GM19099 (cell line): ENCODE measurements around the gene HPS4.

Source experiments
- POLR2A ChIP-seq: IDR thresholded peaks from 3 replicates; pipeline ENCODE4 v1.6.1; 2011; ENCODE audit warnings: low read depth; ENCODE audit not compliant: insufficient read length; ENCODE audit errors: extremely low read depth

Gene HPS4

DNA sequence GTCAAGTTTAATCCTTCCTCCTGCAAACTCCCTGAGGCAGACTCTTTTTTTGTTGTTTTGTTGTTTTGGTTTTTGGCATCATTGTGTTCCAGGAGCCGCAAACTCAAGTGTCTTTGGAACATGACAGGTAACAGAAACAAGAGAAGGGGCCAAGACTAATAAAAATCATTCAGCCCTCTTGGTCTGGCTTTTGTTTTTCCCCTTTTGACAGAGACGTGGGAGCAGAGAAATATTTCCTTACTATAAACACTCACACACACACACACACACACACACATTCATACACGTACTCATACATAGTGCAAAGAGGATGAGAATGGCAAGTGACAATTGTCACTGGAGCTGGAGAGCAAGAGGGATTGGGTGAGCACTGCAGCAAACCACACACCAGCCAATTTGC lies 65.0 kb downstream of the HPS4 start:
- TF ChIP-seq POLR2A = no peak

DNA sequence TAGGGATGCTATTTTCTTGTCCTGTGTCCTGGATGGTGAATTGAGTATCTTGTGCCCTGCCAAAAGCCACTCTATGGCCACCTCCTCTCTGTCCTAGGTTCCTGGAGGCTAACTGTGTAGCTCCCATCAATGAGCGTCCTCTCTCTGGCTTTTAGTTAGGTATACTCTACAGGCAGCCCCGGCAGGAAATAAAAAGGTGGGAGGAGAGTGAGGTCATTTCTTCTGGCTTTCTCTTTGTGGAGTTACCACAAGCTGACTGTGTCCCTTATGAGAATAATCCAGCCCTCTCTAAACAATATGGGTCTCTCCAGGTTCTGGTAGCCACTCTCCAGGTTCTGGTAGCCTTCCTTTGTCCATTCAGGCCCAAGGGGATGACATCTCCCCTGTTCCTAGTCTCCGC lies 66.2 kb downstream of the HPS4 start:
- no peak for TF ChIP-seq POLR2A

DNA sequence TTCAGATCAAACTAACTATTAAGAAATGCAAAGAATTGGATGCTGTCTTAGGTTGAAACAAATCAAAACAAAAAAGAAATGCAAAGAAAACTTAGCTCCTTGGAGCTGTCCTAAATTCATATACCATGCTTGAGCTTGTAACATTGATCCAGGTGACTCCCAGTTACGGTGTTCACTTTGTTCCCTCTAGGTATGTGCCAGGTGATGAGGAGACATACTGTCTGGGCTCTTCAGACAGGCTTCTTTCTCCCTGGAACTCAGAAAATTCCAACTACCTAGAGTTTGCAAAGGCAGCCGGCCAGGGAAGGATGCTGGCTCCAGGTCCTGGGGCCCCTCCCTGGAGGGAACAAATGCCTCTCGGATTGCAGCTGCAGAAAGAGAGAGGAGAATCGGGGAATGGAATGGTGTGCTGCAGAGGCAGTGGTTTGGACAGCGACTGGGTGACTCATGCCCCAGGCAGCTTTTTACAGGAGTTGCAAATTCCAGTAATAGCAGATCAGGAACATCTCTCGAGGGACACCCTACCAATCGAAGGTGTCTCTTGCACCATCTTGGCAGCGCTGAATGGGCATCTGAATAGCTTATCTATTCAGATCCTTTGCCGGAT lies 66.8 kb downstream of the HPS4 start:
- no peak for TF ChIP-seq POLR2A

DNA sequence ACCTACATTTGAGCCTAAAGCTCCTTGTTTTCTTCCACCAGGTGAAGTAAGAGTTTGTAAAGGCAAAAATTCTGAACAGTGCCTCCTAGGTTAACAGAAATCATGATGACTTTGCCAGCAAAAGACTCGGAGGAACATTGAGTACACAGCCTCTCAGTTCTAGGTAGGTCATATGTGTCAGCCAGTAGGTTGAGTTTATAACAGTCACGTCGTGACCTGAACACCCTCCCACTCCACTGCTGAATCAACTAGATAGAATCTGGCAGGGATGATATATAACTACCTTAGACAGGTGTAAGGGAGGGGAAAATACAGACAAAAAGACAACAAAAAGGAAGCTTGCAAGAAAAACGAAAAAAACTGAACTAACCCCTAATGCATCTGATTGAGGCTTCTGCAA lies 67.3 kb downstream of the HPS4 start:
- TF ChIP-seq POLR2A = no peak

DNA sequence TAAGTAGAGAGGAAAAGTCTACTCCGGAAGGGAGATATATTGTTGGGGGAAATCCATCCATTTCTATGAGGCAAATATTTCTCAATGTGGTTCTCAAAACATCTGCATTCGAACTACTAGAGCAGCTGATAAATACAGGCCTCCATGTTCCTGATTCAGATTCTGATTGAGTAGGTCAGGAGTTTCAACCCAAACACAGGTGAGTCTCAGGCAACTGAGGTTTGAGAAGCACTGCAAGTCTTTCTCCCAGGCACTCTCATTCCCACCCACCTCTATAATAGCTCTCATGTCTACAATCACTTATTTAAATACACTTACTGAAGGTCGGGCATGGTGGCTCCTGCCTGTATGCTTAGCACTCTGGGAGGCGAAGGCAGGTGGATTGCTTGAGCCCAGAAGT lies 69.2 kb downstream of the HPS4 start:
- TF ChIP-seq POLR2A = no peak

DNA sequence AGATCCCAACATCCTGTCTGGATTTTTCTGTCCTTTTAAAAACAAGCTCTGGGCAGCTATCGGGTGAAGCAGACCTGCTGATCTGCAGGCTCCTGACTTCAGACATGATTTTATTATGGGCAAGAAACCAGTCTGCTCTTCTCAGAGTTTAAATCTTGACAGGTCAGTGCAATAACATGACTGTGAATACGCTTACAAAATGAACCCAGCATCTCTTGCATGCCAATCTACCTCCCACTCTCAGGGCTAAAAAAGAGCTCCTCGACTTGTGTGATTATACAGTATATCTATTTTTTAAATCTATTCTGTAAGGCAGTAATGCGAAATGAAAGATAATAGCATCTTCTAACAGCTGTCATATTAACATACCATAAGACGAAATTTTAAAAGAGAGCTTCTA lies 73.2 kb downstream of the HPS4 start:
- TF ChIP-seq POLR2A = no peak

DNA sequence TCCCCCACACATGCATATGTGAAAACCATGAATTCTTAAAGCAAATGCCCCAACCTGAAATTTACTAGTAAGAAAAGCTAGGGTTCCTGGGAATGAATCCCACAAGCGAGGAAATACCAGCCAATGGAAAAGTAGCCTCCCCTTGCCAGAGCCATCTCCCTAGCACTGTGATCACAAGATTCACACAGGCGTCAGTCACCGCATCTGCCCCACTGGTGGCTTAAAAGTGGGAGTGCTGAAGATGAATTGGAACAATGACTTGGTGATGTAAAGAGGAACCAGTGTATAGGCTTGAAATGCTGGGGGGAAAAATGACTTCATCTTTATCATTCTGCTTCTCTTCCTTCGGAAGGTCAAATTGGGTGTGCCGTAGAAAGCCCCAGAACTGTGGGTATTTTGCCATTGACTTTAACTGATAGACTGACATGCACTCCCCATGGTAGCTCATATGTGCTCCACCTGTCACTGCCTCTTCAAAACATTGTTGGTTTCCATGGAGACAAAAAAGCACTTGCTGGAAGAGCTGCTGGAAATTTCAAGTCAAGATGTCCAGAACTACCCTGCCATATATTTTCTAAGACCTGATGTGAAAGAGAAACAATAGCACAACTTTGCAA lies 73.8 kb downstream of the HPS4 start:
- TF ChIP-seq POLR2A = no peak

DNA sequence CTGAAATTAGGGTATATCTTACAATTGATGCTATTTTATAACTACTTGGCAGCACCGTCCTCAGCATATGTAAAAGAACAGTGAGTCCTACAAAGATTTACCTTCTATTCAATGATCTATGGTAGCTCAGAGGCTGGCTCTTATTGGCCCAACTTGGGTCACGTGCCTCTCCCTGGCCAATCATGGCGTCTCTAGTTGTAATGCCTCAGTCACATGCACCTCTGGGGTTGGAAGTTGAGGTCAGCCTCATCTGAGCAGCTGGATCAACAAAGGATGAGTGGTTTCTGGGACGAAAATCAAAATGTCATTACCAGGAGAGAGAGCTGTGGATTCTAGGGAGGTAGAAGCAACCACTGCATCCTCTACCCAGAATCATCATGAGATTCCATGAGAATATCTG lies 77.5 kb downstream of the HPS4 start:
- TF ChIP-seq POLR2A = no peak

DNA sequence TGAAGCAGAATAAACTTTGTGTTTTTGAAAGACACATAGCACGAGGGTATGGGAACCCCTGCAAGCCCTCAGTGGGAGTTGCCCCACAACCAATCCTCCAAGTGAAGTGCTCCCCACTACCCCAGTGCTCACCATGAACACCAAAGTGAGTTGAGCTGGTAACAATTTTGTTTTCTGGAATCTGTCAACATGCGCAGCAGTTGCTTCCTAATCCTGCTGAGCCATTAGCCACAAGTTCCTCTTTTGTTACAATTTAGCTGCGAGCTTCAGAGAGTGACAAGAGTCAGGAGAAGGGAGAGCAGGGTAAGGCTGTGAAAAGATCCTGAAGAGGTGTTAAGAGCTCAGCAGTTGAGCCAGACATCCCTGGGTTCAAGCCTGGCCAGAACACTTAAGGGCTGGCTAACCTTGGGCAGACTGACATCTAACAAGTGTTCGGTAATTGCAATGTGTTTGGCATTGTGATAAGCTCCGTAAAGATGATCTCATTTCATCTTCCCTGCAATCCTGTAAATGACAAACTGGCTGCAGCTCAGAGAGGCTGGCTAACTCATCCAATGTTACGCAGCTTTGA lies 78.6 kb downstream of the HPS4 start:
- TF ChIP-seq POLR2A = no peak

DNA sequence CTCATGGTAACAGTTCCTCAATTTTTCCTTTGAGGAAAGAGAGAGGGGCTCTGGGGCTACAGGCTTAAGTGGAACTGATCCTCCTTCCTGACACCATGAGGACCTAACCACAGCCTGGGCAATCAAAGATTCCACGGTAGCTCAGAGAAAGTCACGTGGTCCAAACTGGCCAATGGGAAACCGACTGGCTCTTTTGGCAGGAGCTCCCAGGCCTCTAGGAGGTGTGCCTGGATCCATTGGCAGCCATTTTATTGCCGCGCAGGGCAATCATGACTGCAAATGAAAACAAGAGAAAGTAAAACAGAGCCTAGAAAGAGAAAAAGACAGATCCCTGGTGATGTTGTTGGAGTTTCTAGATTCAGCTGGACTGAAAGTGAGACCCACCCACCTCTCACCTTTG lies 81.9 kb downstream of the HPS4 start:
- no peak for TF ChIP-seq POLR2A
